Gastroesophageal sphincter (tissue), 2 donors: ENCODE results near the gene VGLL2.

Source experiments
- POLR2A ChIP-seq, 2 donors: fragments of 450-650 bp; IDR thresholded peaks; one replicate each; pipeline ENCODE4 v1.6.1; 2017; ENCODE audit warnings: antibody characterized with exemption in 2 of 2, mild to moderate bottlenecking in 2 of 2, moderate library complexity in 1 of 2
- POLR2AphosphoS5 ChIP-seq: sonication (generic); formaldehyde crosslinking; IDR thresholded peaks from one replicate; pipeline ENCODE4 v1.6.1; 2017; ENCODE audit warnings: antibody characterized with exemption

DNA sequence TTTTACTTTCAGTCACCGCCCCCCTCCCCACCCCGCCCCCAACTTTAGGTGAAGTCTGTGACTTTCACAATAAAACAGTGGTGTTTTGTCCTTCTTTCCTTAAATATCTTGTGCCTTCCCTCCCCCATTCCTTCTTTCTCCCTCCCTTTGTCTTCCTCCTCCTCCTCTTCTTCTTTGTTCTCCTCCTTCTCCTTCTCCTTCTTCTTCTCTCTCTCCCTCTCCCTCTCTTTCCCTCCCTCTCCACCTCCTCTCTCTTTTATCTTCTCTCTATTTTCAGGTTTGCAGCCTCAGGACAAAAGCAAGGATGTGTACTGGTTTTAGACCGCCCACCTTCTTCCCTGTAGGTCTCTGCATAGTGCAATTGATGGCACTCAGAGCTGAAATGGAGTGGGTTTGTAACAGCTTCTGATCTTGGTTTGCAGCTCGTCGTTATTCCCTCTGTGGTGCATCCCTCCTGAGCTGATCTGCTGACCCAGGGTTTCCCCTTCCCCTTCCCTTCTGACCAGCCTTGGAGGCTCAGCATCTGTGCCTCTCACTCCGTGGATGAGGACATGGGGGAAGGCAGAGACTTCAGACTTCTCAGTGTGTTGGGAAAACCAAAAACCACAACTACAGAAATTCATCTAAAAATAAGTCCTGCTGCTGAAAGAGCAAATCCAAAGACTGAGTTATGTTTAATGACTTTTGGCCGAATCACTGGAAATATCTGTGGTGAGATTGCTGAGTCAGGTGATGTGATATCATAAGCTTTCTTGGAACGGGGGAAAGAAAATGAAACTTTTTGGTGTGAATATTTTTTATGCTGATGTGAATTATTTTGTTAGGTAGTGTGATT is 6.9 kb downstream of the VGLL2 start:
- TF ChIP-seq POLR2A (IDR thresholded peaks at IDR 0.05) (no peak), POLR2AphosphoS5 (no peak)
